Measurements from ENCODE around the gene KHDC1. TPM values are rescaled to one million over a fixed set of nuclear protein-coding genes. Genes with fewer than 3 reads are reported as not detected.

The KHDC1 gene
- total RNA-seq, 4 donors from 2014 or later = 0.79 to 2.5 (median 1.1) TPM

- TF ChIP-seq, protein P1, sequence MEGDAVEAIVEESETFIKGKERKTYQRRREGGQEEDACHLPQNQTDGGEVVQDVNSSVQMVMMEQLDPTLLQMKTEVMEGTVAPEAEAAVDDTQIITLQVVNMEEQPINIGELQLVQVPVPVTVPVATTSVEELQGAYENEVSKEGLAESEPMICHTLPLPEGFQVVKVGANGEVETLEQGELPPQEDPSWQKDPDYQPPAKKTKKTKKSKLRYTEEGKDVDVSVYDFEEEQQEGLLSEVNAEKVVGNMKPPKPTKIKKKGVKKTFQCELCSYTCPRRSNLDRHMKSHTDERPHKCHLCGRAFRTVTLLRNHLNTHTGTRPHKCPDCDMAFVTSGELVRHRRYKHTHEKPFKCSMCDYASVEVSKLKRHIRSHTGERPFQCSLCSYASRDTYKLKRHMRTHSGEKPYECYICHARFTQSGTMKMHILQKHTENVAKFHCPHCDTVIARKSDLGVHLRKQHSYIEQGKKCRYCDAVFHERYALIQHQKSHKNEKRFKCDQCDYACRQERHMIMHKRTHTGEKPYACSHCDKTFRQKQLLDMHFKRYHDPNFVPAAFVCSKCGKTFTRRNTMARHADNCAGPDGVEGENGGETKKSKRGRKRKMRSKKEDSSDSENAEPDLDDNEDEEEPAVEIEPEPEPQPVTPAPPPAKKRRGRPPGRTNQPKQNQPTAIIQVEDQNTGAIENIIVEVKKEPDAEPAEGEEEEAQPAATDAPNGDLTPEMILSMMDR (IDR thresholded peaks at IDR 0.05) = no peak
- ATAC-seq (ENCODE audit: low FRiP score) (no peak), DNase-seq (ENCODE audit: low spot score) (no peak)
These were observed 35.3 kb downstream of the KHDC1 start for GRCh38 chr6:73227606-73228255.

GRCh38 chr6:73225396-73225795, 37.6 kb downstream of the KHDC1 start, which contains the start of gene KHDC1L:
Gene KHDC1L, minus strand, starts transcription at chr6:73225496. Its CDS starts 88 bp downstream, at chr6:73225408.
- ATAC-seq (ENCODE audit: low FRiP score) (no peak), DNase-seq (ENCODE audit: low spot score) (no peak)
- TF ChIP-seq, protein P1 (IDR thresholded peaks at IDR 0.05) = no peak

DNA sequence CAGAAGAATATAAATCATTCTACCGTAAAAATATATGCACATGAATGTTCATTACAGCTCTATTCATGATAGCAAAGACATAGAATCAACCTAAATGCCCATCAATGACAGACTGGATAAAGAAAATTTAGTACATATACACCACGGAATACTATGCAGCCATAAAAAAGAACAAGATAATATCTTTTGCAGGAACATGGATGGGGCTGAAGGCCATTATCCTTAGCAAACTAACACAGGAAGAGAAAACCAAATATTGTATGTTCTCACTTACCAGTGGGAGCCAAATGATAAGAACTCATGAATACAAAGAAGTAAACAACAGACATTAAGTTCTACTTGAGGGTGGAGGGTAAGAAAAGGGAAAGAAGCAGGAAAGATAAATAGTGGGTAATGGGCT, 46.1 kb downstream of the KHDC1 start:
- DNase-seq (ENCODE audit: low spot score) (no peak), ATAC-seq (ENCODE audit: low FRiP score) (no peak)
- TF ChIP-seq, protein P1 (IDR thresholded peaks at IDR 0.05) = no peak

- ATAC-seq (ENCODE audit: low FRiP score) = no peak
- no peak for DNase-seq (ENCODE audit: low spot score)
- TF ChIP-seq, protein P1 (IDR thresholded peaks at IDR 0.05) = no peak
These were observed 53.9 kb downstream of the KHDC1 start for GRCh38 chr6:73209117-73209516.

GRCh38 chr6:73207221-73207837, 55.7 kb downstream of the KHDC1 start:
- DNase-seq (ENCODE audit: low spot score) (no peak), ATAC-seq (ENCODE audit: low FRiP score) (no peak)
- TF ChIP-seq, protein P1 (IDR thresholded peaks at IDR 0.05) = no peak

GRCh38 chr6:73204252-73204651, 58.7 kb downstream of the KHDC1 start:
- TF ChIP-seq, protein P1 (IDR thresholded peaks at IDR 0.05) = no peak
- DNase-seq (ENCODE audit: low spot score) = no peak
- ATAC-seq (ENCODE audit: low FRiP score) = no peak

- TF ChIP-seq, protein P1 (IDR thresholded peaks at IDR 0.05) = no peak
- DNase-seq (ENCODE audit: low spot score) (no peak), ATAC-seq (ENCODE audit: low FRiP score) (no peak)
These were observed 59.9 kb downstream of the KHDC1 start for GRCh38 chr6:73203098-73203497.

Data from omental fat pad (tissue), 4 donors.